ENCODE results near the gene VEGFA.
"Not testable (repeated sequence)": the region's sequence is repeated elsewhere in the genome, so short reads cannot be mapped to it uniquely, and the experiment has no call there.

Gene VEGFA

GRCh38 chr6:43806043-43806757, 36.2 kb downstream of the VEGFA start:
- FAIRE-seq = no peak

DNA sequence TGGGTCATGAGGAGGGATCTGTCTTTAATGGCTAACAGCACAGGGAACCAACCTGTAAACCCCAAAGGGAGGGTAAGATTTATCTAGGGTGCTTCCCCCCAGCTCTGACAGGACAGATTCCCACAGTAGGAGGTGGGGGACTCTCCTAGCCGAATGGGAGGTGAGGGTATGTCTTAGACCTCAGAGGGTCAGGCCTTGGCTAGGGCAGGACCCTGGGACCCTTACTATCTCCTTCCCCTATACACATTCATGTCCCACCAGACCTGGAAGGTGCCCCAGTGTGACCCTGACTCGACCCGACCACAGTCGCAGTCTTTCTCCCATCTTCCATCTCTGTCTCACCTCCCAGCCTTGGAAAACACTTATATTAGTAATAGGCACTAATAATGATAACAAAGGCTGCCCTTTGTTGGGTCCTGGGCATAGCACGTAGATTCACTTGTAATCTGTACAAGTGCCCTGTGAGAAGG, 36.8 kb downstream of the VEGFA start:
- FAIRE-seq = no peak

DNA sequence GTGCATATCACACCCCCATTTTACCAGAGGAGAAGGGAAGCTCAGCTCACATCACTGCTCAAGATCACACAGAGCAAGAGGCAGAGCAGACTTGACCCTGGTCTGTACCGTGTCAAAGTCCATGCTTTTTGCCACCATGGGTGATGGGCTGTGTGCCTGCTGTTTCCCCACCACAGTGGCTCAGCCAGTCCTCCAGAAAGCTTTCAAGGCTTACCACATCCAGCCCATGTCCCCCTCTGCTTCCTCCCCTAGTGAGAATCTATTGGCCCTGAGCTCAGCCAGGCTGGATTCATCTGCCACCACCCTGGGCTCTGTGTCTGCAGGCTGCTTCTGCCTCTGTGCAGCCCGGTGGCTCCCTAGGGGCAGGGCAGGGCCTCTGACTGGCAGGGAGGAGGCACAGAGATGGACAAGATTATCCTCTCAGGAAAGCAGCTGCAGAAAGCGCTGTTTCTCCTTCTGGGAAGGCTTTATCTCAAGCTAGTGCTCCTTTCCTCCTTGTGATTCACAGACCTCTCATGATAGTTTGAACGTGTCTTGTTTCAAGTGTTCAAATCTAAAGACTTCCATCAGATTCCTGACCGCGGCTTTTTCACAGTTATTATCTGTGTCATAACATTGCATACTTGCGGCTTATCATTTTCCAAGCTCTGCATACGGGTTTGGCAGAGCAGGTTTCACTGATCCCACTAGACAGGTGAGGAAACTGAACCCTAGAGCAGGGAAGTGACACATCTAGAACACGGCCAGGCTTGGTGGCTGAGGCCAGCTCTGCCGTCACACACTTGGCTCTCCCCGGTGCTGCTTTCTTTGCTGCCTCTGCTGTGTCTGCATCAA, 37.4 kb downstream of the VEGFA start:
- FAIRE-seq = no peak

- FAIRE-seq = no peak
Measured at GRCh38 chr6:43808412-43808811, 38.4 kb downstream of the VEGFA start.

DNA sequence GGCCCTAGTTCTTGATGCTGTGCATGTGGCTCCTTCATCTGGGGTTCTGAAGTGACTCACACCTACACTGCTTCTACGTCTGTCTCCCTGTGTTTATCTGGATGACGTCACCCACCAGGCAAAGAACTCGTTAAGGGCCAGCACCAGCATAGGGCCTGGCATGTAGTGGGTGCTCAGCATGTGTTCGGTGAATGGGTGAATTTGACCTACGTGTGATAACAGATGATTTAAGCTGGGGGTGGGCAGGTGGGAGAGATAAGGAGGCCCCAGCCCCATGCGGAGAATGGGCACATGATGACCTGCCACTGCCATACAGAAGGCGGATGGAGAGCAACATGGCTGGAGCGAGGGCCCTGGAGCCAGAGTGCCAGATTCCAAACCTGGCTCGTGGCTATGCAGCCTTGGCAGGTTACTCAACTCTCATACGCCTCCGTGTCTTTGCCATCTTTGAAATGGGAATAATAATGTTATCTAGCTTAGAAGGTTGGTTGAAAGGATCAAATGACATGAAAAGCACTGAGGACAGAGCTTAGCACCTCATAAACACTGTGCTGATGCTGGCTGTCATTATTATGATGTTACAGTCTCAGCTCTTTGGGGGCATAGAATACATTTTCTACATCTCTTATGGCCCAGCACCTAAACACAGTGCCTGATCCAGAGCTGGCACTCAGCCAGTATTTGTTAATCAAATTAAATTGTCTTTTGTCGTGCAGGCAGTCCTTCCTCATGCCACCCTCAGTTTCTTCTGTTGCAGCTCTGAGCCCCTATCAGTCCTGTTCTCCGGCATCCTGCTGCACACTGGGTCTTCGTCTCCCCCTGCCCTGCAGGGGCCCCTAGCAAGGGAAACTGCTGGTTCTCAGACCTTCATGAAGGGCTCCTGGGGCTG, 39.6 kb downstream of the VEGFA start:
- FAIRE-seq = no peak

DNA sequence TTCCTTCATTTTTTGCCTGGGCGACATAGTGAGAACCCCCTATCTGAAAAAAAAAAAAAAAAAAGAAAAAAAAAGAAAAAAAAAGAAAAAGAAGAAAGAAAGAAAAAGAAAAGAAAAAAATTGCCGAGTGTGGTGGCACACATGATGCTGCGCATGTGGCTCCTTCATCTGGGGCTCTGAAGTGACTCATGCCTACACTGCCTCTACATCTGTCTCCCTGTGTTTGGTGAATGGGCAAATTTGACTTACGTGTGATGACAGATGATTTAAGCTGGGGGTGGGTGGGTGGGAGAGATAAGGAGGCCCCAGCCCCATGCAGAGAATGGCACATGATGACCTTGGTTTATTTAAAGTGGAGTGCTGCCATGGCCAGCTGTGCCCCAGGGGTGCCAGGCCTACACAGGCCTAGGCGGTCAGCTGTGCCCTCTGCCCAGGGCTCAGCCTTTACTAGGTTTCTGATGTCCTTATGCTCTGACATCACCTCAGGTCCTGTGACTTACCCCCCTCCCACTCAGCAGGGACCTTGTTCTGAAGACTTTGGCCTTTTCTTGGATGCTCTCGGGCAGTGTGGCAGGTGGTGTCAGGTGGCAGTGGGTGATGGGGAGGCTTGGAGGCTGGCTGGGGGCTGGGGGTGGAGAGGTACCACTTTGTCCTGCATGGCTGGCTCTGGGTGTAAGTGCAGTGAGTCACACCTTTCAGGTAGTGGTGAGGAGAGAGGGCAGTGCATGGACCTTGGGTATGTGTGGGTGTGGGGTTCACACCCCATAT, 41.1 kb downstream of the VEGFA start:
- FAIRE-seq = no peak

- FAIRE-seq = no peak
Measured at GRCh38 chr6:43811733-43812099, 41.7 kb downstream of the VEGFA start.

- FAIRE-seq = no peak
Measured at GRCh38 chr6:43812850-43813578, 43.0 kb downstream of the VEGFA start.

DNA sequence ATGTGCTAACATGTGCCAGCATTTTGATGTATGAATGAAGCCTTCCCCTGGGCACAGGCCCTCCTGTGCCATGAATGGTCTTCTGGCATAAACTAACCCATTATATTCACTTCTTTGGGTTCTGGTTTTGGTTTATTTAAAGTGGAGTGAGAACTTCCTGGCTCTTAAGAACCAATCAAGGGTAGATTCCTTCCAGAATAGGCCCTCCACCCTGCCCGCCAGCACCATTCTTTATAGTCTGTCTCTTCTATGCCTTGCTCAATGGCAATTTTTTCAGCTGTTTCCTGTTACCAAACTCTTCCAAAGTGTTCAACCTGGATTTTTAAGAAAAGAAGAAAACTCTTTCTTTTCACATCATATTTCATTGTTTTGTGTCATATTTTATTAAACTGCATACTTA, 44.1 kb downstream of the VEGFA start:
- no peak for FAIRE-seq

DNA sequence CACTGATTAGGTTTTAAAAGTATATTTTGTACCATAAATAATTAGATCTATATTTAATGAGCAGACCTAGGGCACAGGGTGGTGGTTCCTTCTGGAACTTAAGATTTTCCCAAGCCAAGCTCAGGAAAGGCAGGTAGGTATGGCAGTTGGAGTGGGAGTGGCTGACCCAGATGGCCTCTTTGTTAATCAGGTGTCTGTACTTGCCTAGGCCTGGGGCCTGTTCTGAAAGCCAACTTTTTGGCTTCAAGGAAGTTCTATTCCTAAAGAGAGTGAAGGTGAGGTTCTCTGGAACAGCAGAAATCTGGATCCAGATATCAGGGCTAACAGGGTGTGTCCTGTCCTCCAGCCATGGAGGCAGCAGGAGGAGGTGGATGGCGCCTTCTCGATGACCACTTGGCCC, 44.9 kb downstream of the VEGFA start:
- FAIRE-seq = no peak

DNA sequence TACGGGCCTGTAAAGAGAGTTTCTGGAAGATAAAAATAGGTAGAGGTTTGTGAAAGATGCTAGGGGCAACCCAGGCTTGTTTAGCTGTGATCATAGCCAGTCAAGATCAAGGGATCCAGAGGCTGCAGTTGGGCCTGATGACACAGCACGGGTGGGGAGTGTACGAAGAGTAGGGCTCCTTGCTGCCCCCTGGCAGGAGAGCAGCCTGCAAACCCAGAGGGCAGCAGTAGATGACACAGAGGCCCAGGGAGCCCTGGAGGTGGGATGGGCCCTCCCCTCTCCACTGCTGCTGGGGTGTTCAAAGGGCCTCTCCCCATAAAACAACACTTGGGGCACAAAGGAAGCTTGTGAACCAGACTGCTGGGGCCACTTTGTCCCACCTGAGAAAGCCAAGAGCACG, 47.2 kb downstream of the VEGFA start:
- FAIRE-seq = no peak

DNA sequence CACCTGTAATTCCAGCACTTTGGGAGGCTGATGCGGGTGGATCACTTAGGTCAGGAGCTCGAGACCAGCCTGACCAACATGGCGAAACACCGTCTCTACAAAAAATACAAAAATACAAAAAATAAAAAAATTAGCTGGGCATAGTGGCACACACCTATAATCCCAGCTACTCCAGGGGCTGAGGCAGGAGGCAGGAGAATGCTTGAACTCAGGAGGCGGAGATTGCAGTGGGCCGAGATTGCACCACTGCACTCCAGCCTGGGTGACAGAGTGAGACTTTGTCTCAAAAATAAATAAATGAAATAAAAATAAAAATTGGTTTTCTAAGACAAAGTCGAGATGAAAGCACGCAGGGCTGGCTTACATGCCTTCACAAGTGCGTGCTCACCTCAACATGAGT, 49.0 kb downstream of the VEGFA start:
- not testable (repeated sequence) for FAIRE-seq

DNA sequence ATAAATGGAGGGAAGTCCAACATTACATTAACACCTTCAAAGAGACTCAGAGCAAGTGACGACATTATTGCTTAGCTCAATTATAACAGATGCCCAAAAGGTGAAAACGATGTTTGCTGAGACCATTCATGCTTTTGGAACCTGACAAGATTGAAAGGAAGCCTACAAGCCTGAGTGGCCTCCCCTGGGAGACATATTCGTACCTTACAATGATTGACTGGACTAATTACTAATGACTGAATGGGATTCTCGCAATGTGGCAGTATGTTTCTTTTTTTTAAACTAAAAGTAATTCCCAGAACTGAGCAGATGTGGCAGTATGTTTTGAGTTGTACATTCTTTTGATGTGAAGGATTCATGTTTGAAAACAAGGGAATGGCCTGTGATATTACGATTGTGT, 49.9 kb downstream of the VEGFA start:
- FAIRE-seq = no peak

DNA sequence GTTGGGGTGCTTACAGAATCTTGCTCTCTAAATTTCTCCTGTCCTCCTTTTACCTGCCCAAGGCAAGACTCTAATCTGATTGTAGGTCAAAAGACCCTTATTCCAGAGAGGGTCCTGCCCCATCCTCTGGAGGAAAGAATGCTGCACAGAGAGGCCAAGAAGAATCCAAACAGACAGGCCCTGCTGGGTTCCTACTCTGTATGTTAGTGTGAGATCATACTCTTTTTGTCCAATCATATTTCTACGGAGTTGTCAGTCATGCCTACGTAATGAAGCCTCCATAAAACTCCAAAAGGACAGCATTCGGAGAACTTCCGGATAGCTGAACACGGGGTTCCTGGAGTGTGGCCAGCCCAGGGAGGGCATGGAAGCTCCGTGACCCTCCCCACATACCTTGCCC, 50.5 kb downstream of the VEGFA start:
- no peak for FAIRE-seq

- no peak for FAIRE-seq
Measured at GRCh38 chr6:43821101-43821886, 51.3 kb downstream of the VEGFA start.

DNA sequence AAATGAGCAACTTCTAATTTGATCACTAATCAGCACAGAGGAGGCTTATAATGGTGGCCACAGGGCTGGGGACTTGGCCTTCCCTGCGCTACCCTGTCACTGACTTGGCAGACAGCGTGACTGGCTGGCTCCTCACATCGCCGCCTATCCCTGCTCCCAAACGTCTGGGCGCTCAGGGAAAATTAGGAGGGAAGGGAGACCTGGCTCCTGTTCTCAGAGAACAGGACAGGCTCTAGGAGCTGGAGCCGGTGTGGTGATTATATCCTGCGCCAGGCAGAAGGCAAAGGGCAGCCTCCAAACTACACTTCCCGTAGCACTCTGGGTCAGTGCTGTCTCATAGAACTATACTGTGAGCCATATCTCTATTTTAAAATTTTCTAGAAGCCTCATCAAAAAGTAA, 53.4 kb downstream of the VEGFA start:
- FAIRE-seq = no peak

DNA sequence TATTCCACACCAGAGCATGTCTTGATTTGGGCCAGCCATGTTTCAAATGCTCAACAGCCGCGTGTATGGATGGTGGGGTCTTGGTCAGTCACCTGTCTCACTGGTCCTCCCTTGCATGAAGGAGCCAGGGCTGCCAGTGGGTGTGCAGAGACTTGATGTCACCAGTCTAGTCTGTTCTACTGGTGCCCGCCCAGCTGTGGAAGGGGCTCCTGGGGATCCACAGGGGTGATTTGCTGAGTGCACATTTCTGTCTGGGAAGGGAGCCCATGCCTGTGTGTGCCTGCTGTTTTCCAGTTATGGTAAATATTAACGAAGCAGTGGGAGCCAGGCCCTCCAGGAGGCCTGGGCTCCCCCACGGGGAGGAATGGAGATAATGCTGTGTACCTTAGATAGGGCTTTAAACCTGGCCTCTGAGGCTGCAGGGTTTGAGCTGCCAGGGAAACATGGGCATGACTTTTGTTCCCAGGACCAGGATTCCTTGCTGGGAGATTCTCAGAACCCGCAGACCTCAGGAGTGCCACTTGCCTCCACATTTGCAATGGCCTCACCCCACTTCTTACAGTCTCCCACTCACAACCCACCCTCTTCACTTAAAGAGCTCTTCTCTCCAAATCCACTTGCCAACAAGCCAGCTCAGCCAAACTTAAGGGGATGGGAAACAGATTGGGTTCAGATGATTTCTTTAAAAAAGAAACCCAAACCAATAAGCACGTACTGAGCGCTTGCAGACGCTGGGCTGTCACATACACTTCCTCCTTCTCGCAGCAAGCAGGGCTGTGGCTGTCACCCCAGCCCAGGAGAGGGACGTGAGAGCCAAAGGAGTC, 54.1 kb downstream of the VEGFA start:
- FAIRE-seq = peak; percentile 56

- FAIRE-seq = no peak
Measured at GRCh38 chr6:43824703-43825064, 54.7 kb downstream of the VEGFA start.

- FAIRE-seq = no peak
Measured at GRCh38 chr6:43825187-43826115, 55.4 kb downstream of the VEGFA start.

Measured in islet of Langerhans (tissue), 1 donor.